ENCODE measurements around the gene MAF.

- TF ChIP-seq CTCF (conservative IDR thresholded peaks at IDR 0.05; ENCODE audit: low read depth, low read length) (no peak), CEBPB (IDR thresholded peaks at IDR 0.05; ENCODE audit: low read depth, low read length) (no peak), MAZ (IDR thresholded peaks at IDR 0.05; ENCODE audit: borderline replicate concordance, low read depth, low read length) (no peak), POLR2A (IDR thresholded peaks at IDR 0.05; ENCODE audit: low read depth, low read length) (no peak), SMC3 (IDR thresholded peaks at IDR 0.05; ENCODE audit: low read depth, low read length) (no peak), ELK1 (IDR thresholded peaks at IDR 0.05; ENCODE audit: borderline replicate concordance, low read depth, low read length) (no peak)
Observed at GRCh38 chr16:79644971-79645667, 44.6 kb upstream of the MAF start.

Measured in IMR-90 (cell line).